GM18861 (cell line): ENCODE measurements around the gene UVSSA.
"Not testable (repeated sequence)": the region's sequence is repeated elsewhere in the genome, so short reads cannot be mapped to it uniquely, and the experiment has no call there.

ENCODE experiments used
- ATAC-seq: cut with Tn5 transposase; IDR thresholded peaks from one replicate; pipeline ENCODE4 v1.9.1; 2021; ENCODE audit not compliant: unreplicated experiment

Gene UVSSA

GRCh38 chr4:1393866-1394265 lies 46.9 kb downstream of the UVSSA start:
- ATAC-seq, result no peak

GRCh38 chr4:1394554-1395388 lies 47.8 kb downstream of the UVSSA start:
- not testable (repeated sequence) for ATAC-seq

GRCh38 chr4:1395389-1395820 lies 48.4 kb downstream of the UVSSA start:
- not testable (repeated sequence) for ATAC-seq

- no peak for ATAC-seq
These were observed 49.2 kb downstream of the UVSSA start for GRCh38 chr4:1395941-1396805.

GRCh38 chr4:1396806-1397455 lies 49.9 kb downstream of the UVSSA start:
- ATAC-seq, result no peak

- ATAC-seq, result no peak
These were observed 51.9 kb downstream of the UVSSA start for GRCh38 chr4:1398681-1399507.

- ATAC-seq, result no peak
These were observed 52.6 kb downstream of the UVSSA start for GRCh38 chr4:1399508-1400190.

GRCh38 chr4:1400191-1400805 lies 53.3 kb downstream of the UVSSA start:
- no peak for ATAC-seq

- no peak for ATAC-seq
These were observed 53.9 kb downstream of the UVSSA start for GRCh38 chr4:1400831-1401408.

- no peak for ATAC-seq
These were observed 54.5 kb downstream of the UVSSA start for GRCh38 chr4:1401409-1402020.

GRCh38 chr4:1402021-1402515 lies 55.1 kb downstream of the UVSSA start:
- ATAC-seq, result no peak

- no peak for ATAC-seq
These were observed 55.6 kb downstream of the UVSSA start for GRCh38 chr4:1402516-1403091.

- no peak for ATAC-seq
These were observed 56.2 kb downstream of the UVSSA start for GRCh38 chr4:1403177-1403583.

GRCh38 chr4:1403591-1404572 lies 56.9 kb downstream of the UVSSA start:
- ATAC-seq, result no peak

GRCh38 chr4:1404573-1405253 lies 57.7 kb downstream of the UVSSA start:
- no peak for ATAC-seq

GRCh38 chr4:1405254-1405635 lies 58.2 kb downstream of the UVSSA start:
- no peak for ATAC-seq
